ENCODE results near the gene EPS15.
"Not testable (repeated sequence)": the region's sequence is repeated elsewhere in the genome, so short reads cannot be mapped to it uniquely, and the experiment has no call there.

EPS15 gene

GRCh38 chr1:51489472-51489871 is 29.6 kb downstream of the EPS15 start:
- Mint-ChIP-seq H3K4me1 (ENCODE audit: low read depth) (peaks cover 19% of the 10 kb centered on the region), H3K9me3 (no peaks in the 10 kb centered on the region), H3K36me3 (ENCODE audit: low read depth) (peaks cover 6% of the 10 kb centered on the region), H3K27ac (no peak overlapping the region), H3K27me3 (ENCODE audit: low read depth) (no peaks in the 10 kb centered on the region), H3K4me3 (no peak overlapping the region)
- DNase-seq (ENCODE audit: low spot score), result no peak

- Mint-ChIP-seq H3K4me1 (ENCODE audit: low read depth) (peaks cover 14% of the 10 kb centered on the region), H3K4me3 (no peak overlapping the region), H3K27me3 (ENCODE audit: low read depth) (no peaks in the 10 kb centered on the region), H3K27ac (no peak overlapping the region), H3K36me3 (ENCODE audit: low read depth) (peaks cover 5% of the 10 kb centered on the region), H3K9me3 (no peaks in the 10 kb centered on the region)
- DNase-seq (ENCODE audit: low spot score), result no peak
These were observed 30.6 kb downstream of the EPS15 start for GRCh38 chr1:51488372-51489050.

- H3K27ac Mint-ChIP-seq, result no peak overlapping the region
- peaks cover 14% of the 10 kb centered on the region for H3K4me1 Mint-ChIP-seq (ENCODE audit: low read depth)
- H3K9me3 Mint-ChIP-seq, result no peaks in the 10 kb centered on the region
These were observed 31.4 kb downstream of the EPS15 start for GRCh38 chr1:51487628-51488027.

GRCh38 chr1:51484591-51484990 is 34.5 kb downstream of the EPS15 start:
- Mint-ChIP-seq H3K27me3 (ENCODE audit: low read depth) (no peaks in the 10 kb centered on the region), H3K9me3 (peaks cover 3% of the 10 kb centered on the region), H3K36me3 (ENCODE audit: low read depth) (peaks cover 24% of the 10 kb centered on the region), H3K4me1 (ENCODE audit: low read depth) (peaks cover 5% of the 10 kb centered on the region), H3K4me3 (no peak overlapping the region), H3K27ac (no peak overlapping the region)
- no peak for DNase-seq (ENCODE audit: low spot score)

More at GRCh38 chr1:51487628-51488027, 31.4 kb downstream of the EPS15 start:
- H3K4me3 Mint-ChIP-seq, result no peak overlapping the region
- H3K27me3 Mint-ChIP-seq (ENCODE audit: low read depth), result no peaks in the 10 kb centered on the region
- peaks cover 9% of the 10 kb centered on the region for H3K36me3 Mint-ChIP-seq (ENCODE audit: low read depth)
- DNase-seq (ENCODE audit: low spot score), result no peak

GRCh38 chr1:51482881-51483280 is 36.2 kb downstream of the EPS15 start:
- Mint-ChIP-seq H3K4me3 (no peak overlapping the region), H3K27me3 (ENCODE audit: low read depth) (no peaks in the 10 kb centered on the region), H3K4me1 (ENCODE audit: low read depth) (peaks cover 3% of the 10 kb centered on the region), H3K36me3 (ENCODE audit: low read depth) (peaks cover 33% of the 10 kb centered on the region), H3K9me3 (peaks cover 10% of the 10 kb centered on the region), H3K27ac (no peak overlapping the region)
- no peak for DNase-seq (ENCODE audit: low spot score)

GRCh38 chr1:51474832-51475620 is 44.0 kb downstream of the EPS15 start:
- H3K36me3 Mint-ChIP-seq (ENCODE audit: low read depth), result peaks cover 38% of the 10 kb centered on the region
- not testable (repeated sequence) for H3K27ac Mint-ChIP-seq; H3K27me3 Mint-ChIP-seq (ENCODE audit: low read depth); H3K4me3 Mint-ChIP-seq; DNase-seq (ENCODE audit: low spot score)
- peaks cover 33% of the 10 kb centered on the region for H3K9me3 Mint-ChIP-seq
- H3K4me1 Mint-ChIP-seq (ENCODE audit: low read depth), result peaks cover 11% of the 10 kb centered on the region

GRCh38 chr1:51473331-51474115 is 45.5 kb downstream of the EPS15 start:
- Mint-ChIP-seq H3K9me3 (peaks cover 24% of the 10 kb centered on the region), H3K36me3 (ENCODE audit: low read depth) (peaks cover 34% of the 10 kb centered on the region), H3K4me1 (ENCODE audit: low read depth) (peaks cover 11% of the 10 kb centered on the region), H3K27me3 (ENCODE audit: low read depth) (no peaks in the 10 kb centered on the region), H3K27ac (no peak overlapping the region), H3K4me3 (no peak overlapping the region)
- no peak for DNase-seq (ENCODE audit: low spot score)

GRCh38 chr1:51472359-51472758 is 46.7 kb downstream of the EPS15 start:
- Mint-ChIP-seq H3K4me3 (no peak overlapping the region), H3K36me3 (ENCODE audit: low read depth) (peaks cover 28% of the 10 kb centered on the region), H3K4me1 (ENCODE audit: low read depth) (peaks cover 11% of the 10 kb centered on the region), H3K27ac (no peak overlapping the region), H3K27me3 (ENCODE audit: low read depth) (no peaks in the 10 kb centered on the region), H3K9me3 (peaks cover 18% of the 10 kb centered on the region)
- DNase-seq (ENCODE audit: low spot score), result no peak

- Mint-ChIP-seq H3K36me3 (ENCODE audit: low read depth) (peaks cover 24% of the 10 kb centered on the region), H3K4me3 (no peak overlapping the region), H3K4me1 (ENCODE audit: low read depth) (peaks cover 13% of the 10 kb centered on the region), H3K27ac (no peak overlapping the region), H3K9me3 (no peaks in the 10 kb centered on the region), H3K27me3 (ENCODE audit: low read depth) (no peaks in the 10 kb centered on the region)
- no peak for DNase-seq (ENCODE audit: low spot score)
These were observed 49.5 kb downstream of the EPS15 start for GRCh38 chr1:51469518-51469917.

GRCh38 chr1:51464828-51465227 is 54.2 kb downstream of the EPS15 start:
- Mint-ChIP-seq H3K4me3 (no peak overlapping the region), H3K27ac (no peak overlapping the region), H3K27me3 (ENCODE audit: low read depth) (no peaks in the 10 kb centered on the region), H3K36me3 (ENCODE audit: low read depth) (peaks cover 35% of the 10 kb centered on the region), H3K9me3 (no peaks in the 10 kb centered on the region), H3K4me1 (ENCODE audit: low read depth) (peaks cover 6% of the 10 kb centered on the region)
- no peak for DNase-seq (ENCODE audit: low spot score)

- Mint-ChIP-seq H3K27ac (no peak overlapping the region), H3K27me3 (ENCODE audit: low read depth) (no peaks in the 10 kb centered on the region), H3K4me1 (ENCODE audit: low read depth) (peaks cover 6% of the 10 kb centered on the region), H3K36me3 (ENCODE audit: low read depth) (peaks cover 35% of the 10 kb centered on the region), H3K4me3 (no peak overlapping the region), H3K9me3 (no peaks in the 10 kb centered on the region)
- no peak for DNase-seq (ENCODE audit: low spot score)
These were observed 55.5 kb downstream of the EPS15 start for GRCh38 chr1:51463561-51463960.

- H3K36me3 Mint-ChIP-seq (ENCODE audit: low read depth), result peaks cover 40% of the 10 kb centered on the region
- H3K27ac Mint-ChIP-seq; H3K27me3 Mint-ChIP-seq (ENCODE audit: low read depth); H3K4me1 Mint-ChIP-seq (ENCODE audit: low read depth); H3K9me3 Mint-ChIP-seq; DNase-seq (ENCODE audit: low spot score); H3K4me3 Mint-ChIP-seq: not testable (repeated sequence)
These were observed 56.8 kb downstream of the EPS15 start for GRCh38 chr1:51462289-51462688.

GRCh38 chr1:51454554-51454953 is 64.5 kb downstream of the EPS15 start:
- Mint-ChIP-seq H3K27me3 (ENCODE audit: low read depth) (no peaks in the 10 kb centered on the region), H3K4me1 (ENCODE audit: low read depth) (no peaks in the 10 kb centered on the region), H3K4me3 (no peak overlapping the region), H3K9me3 (no peaks in the 10 kb centered on the region), H3K27ac (no peak overlapping the region), H3K36me3 (ENCODE audit: low read depth) (peaks cover 26% of the 10 kb centered on the region)
- no peak for DNase-seq (ENCODE audit: low spot score)

GRCh38 chr1:51453010-51453409 is 66.1 kb downstream of the EPS15 start:
- Mint-ChIP-seq H3K27me3 (ENCODE audit: low read depth) (no peaks in the 10 kb centered on the region), H3K27ac (no peak overlapping the region), H3K4me1 (ENCODE audit: low read depth) (no peaks in the 10 kb centered on the region), H3K9me3 (no peaks in the 10 kb centered on the region), H3K36me3 (ENCODE audit: low read depth) (peaks cover 21% of the 10 kb centered on the region), H3K4me3 (no peak overlapping the region)
- no peak for DNase-seq (ENCODE audit: low spot score)

Data from T-helper 2 cell treated with Interferon-gamma antibody and Interleukin-4, amounts not matched to agents 5 μg/mL and 100 μg/mL, for 36 hours (primary cell).